ELR (cell line): ENCODE data around the gene CACNA2D2.
"Not testable (repeated sequence)": the region's sequence is repeated elsewhere in the genome, so short reads cannot be mapped to it uniquely, and the experiment has no call there.

ENCODE experiments used
- DNase-seq: peaks from one replicate; pipeline ENCODE4 v3.0.0-alpha.2; 2015; ENCODE audit warnings: low read depth

Gene CACNA2D2

GRCh38 chr3:50530001-50530970, 26.9 kb upstream of the CACNA2D2 start:
- no peak for DNase-seq

- peak; percentile 68 for DNase-seq
Observed at GRCh38 chr3:50525987-50526386, 22.6 kb upstream of the CACNA2D2 start.

- DNase-seq = no peak
Observed at GRCh38 chr3:50525191-50525910, 21.9 kb upstream of the CACNA2D2 start.

- no peak for DNase-seq
Observed at GRCh38 chr3:50524746-50525145, 21.3 kb upstream of the CACNA2D2 start.

GRCh38 chr3:50523279-50523811, 19.9 kb upstream of the CACNA2D2 start:
- no peak for DNase-seq

GRCh38 chr3:50521572-50521971, 18.1 kb upstream of the CACNA2D2 start:
- DNase-seq = no peak

- DNase-seq = no peak
Observed at GRCh38 chr3:50520849-50521248, 17.4 kb upstream of the CACNA2D2 start.

GRCh38 chr3:50519471-50520089, 16.1 kb upstream of the CACNA2D2 start:
- DNase-seq = peak; percentile 62

GRCh38 chr3:50518436-50518835, 15.0 kb upstream of the CACNA2D2 start:
- no peak for DNase-seq

GRCh38 chr3:50517721-50518206, 14.3 kb upstream of the CACNA2D2 start:
- no peak for DNase-seq

- no peak for DNase-seq
Observed at GRCh38 chr3:50516440-50516871, 13.0 kb upstream of the CACNA2D2 start.

GRCh38 chr3:50515565-50516439, 12.4 kb upstream of the CACNA2D2 start:
- no peak for DNase-seq

- not testable (repeated sequence) for DNase-seq
Observed at GRCh38 chr3:50512908-50513307, 9.5 kb upstream of the CACNA2D2 start.

GRCh38 chr3:50512131-50512530, 8.7 kb upstream of the CACNA2D2 start:
- DNase-seq = no peak

GRCh38 chr3:50510325-50510724, 6.9 kb upstream of the CACNA2D2 start:
- no peak for DNase-seq

GRCh38 chr3:50509715-50510114, 6.3 kb upstream of the CACNA2D2 start:
- no peak for DNase-seq

GRCh38 chr3:50508821-50509220, 5.4 kb upstream of the CACNA2D2 start:
- no peak for DNase-seq

- no peak for DNase-seq
Observed at GRCh38 chr3:50506169-50506568, 2.7 kb upstream of the CACNA2D2 start.

- no peak for DNase-seq
Observed at GRCh38 chr3:50504681-50505080, 1.2 kb upstream of the CACNA2D2 start.

- no peak for DNase-seq
Observed at GRCh38 chr3:50502584-50503423, 630 bp downstream of the CACNA2D2 start.
